Limb (tissue), 2 donors: ENCODE measurements around the gene AKNA.

Experiments used
- DNase-seq, 2 donors: peaks; one replicate each; pipeline ENCODE4 v3.0.0-alpha.2; 2016; ENCODE audit errors: extremely low spot score in 2 of 2

The AKNA gene, protein sequence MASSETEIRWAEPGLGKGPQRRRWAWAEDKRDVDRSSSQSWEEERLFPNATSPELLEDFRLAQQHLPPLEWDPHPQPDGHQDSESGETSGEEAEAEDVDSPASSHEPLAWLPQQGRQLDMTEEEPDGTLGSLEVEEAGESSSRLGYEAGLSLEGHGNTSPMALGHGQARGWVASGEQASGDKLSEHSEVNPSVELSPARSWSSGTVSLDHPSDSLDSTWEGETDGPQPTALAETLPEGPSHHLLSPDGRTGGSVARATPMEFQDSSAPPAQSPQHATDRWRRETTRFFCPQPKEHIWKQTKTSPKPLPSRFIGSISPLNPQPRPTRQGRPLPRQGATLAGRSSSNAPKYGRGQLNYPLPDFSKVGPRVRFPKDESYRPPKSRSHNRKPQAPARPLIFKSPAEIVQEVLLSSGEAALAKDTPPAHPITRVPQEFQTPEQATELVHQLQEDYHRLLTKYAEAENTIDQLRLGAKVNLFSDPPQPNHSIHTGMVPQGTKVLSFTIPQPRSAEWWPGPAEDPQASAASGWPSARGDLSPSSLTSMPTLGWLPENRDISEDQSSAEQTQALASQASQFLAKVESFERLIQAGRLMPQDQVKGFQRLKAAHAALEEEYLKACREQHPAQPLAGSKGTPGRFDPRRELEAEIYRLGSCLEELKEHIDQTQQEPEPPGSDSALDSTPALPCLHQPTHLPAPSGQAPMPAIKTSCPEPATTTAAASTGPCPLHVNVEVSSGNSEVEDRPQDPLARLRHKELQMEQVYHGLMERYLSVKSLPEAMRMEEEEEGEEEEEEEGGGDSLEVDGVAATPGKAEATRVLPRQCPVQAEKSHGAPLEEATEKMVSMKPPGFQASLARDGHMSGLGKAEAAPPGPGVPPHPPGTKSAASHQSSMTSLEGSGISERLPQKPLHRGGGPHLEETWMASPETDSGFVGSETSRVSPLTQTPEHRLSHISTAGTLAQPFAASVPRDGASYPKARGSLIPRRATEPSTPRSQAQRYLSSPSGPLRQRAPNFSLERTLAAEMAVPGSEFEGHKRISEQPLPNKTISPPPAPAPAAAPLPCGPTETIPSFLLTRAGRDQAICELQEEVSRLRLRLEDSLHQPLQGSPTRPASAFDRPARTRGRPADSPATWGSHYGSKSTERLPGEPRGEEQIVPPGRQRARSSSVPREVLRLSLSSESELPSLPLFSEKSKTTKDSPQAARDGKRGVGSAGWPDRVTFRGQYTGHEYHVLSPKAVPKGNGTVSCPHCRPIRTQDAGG (N-terminal part only)

GRCh38 chr9:114387680-114388356, at the start of gene AKNA:
TSS of gene AKNA (minus strand) at chr9:114387982. CDS start at chr9:114381333, 6,649 bp downstream.
- peak; percentile 86 to 87 for DNase-seq

- no peak for DNase-seq
Measured at GRCh38 chr9:114437401-114437893, 49.7 kb upstream of the AKNA start.

GRCh38 chr9:114434878-114435311, 47.1 kb upstream of the AKNA start:
- DNase-seq = peak; percentile 30 to 51

DNA sequence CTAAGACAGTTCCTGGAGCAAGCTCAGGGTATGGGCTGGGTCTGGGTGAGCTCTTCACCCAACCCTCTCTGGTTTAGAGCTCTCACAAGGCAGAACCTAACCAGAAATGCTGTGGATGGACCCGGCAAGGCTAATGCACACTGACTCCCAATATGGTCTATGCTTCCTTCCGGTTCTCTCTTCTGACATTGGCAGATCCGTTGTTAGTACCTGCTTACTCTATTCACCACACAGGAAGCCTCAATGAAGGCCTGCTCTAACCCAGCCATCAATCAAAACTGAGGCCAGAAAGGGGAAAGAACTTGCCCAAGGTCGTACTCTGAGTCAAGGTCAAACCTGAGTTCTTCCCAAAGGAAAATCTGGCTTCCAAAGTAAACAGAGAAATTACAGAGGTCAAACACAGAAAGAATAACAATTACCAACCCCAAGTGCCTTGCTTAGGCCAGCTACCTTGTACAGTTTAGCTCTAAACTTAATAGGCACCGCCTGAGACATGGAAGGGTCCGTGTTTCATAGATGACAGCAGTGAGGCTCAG, 46.0 kb upstream of the AKNA start:
- peak in 1 of 2 donors; percentile 9 for DNase-seq

DNA sequence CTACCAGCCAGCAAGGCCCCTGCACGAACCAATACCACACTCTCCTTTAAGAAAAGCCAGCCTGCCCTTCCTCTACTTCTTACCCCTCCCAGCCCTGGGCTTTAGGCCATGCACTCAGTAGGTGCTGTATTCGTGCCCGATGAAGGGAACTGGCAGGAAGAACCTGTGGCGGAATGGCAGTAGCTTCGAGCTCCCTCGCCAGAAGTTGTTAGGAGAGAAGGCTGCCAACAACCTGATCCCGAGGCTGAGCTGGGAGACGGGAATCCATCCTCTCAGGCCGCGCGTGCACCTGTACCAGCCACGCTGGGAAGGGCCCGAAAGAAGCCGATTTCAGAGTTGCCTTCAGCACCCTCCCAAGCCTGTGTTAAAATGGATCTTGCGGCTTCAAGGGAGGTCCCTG, 45.3 kb upstream of the AKNA start:
- peak in 1 of 2 donors; percentile 12 for DNase-seq

- no peak for DNase-seq
Measured at GRCh38 chr9:114432323-114433067, 44.7 kb upstream of the AKNA start.

DNA sequence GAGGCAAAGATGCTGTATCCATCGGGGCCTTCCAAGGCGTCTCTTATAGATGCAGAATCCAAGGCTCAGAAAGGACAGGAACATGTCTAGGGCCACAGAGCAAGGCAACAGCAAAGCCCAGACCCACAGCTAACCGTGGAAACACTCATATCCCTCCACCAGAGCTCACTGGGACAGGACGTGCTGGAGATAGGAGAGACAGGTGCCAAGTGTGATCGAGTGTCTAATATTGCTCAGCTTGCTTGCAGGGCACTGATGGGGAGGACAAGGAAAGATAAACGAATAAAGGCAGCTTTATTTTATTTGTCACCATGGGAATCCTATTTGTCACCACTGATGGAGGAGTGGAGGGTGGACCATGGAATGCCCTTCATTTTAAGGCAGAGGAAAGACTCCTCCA, 44.0 kb upstream of the AKNA start:
- DNase-seq = no peak

DNA sequence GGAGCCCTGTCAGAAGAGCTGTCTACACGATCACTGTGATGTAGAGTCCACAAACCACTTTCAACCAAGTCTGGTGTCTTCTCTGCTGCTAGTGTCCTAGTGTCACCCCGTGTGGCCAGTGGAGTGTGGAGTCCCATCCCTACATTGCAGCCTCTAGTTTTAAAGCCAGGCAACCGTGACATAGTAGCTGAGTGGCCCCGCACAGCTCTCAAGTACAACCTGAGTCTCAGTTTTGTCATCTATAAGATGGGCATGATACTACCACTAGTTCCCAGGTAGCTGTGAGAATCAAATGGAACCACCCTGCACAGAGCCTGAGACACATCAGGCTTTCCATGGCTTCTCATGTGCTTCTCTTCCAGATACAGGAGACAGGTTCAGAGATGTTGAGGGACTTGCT, 43.2 kb upstream of the AKNA start:
- DNase-seq = no peak

- DNase-seq = peak in 1 of 2 donors; percentile 11
Measured at GRCh38 chr9:114430457-114430856, 42.7 kb upstream of the AKNA start.

GRCh38 chr9:114429488-114429887, 41.7 kb upstream of the AKNA start:
- peak in 1 of 2 donors; percentile 20 for DNase-seq

DNA sequence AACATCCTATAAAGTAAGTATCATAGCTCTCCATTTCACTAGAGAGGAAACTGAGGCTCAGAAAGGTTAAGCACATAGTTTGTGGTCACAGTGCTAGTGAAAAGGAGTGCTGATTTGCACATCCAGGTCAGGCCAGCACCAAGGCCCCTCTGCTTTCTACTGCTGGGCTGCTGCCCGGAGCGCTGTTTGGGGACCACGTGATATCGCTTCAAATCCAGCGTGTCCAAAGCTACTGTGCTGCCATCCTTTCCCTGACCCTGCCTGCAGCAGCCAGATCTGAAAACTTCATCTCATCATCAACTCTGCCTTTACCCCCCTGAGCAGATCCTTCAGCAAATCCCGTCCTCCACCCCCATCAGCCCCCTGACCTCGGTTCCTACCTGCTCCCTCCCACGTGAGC, 40.7 kb upstream of the AKNA start:
- DNase-seq = no peak

DNA sequence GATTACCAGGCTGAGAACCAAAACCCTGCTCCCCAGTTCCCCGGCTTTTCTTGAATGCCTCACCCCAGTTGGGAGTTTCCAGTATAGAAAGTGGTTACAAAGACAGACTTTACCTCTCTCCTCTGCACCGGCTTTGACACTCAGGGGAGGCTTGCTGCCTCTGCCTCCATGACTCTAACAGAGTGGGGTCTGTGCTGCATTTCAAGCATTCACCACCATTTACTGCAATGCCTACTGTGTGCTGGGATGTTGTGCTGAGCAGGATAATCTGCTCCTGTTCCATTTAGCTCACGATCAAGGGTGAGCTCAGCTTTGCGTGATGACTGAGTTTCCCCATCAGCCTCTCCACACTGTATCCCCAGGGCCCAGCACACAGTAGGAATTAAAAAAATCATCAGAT, 39.9 kb upstream of the AKNA start:
- DNase-seq = no peak

DNA sequence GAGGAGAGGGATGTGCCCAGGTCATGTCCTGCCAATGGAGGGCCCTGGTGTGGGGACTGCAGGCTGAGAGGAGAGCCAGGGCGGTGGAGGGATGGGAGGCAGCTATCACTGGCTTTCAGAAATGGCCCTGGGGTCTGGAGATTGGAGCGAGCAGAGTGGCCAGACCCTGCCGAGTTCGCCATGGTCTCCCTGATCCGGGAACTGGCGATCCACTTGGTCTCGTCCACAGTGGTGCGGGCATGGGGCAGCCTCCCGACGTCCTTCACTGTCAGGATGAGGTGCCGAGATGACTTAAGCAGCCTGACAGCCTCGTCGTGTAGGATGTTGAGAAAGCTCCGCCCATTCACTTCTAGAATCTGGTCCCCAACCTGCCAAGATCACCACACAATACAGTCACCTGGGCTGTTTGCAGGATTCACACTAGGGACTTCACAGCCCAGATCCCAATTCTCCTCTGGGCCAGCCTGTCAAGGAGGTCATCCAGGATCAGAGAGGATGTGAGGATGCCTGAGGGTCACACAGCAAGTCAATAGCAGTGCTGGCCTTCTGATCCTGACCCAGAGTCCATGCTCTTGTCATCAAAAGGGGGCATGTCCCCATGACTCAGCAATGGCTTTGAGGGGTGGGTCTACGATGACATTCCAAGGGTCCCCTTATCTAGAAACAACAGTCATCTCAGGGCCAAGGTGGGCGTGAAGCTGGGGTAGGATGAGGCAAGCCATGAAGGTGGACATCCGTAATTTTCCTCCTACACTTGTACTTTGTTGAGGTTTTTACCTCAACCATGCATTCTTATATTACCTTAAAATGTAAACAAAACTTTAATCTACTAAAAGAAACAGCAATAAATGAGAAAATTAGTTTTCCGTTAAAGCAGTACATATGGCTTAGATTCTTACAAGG, 38.5 kb upstream of the AKNA start:
- DNase-seq = no peak

DNA sequence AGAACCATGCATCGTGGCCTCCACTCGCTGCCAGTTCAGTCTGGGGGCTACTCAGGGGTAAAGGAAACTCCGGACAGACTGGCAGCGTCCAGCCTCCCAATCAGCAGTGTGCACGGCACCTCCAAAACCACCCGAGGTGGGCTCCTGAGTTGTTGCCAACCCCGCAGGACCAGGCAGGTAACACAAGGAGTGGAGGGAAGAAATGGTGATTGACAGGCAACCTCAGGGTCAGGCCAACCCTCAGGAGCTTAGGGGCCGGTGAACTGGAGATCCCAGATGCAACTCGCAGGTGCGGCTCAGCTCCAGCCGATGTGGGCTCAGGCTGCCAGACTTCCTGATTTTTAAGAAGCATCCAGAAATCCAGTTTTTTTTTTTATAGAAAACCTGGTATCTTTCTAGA, 37.3 kb upstream of the AKNA start:
- no peak for DNase-seq

GRCh38 chr9:114424126-114424525, 36.3 kb upstream of the AKNA start:
- no peak for DNase-seq

DNA sequence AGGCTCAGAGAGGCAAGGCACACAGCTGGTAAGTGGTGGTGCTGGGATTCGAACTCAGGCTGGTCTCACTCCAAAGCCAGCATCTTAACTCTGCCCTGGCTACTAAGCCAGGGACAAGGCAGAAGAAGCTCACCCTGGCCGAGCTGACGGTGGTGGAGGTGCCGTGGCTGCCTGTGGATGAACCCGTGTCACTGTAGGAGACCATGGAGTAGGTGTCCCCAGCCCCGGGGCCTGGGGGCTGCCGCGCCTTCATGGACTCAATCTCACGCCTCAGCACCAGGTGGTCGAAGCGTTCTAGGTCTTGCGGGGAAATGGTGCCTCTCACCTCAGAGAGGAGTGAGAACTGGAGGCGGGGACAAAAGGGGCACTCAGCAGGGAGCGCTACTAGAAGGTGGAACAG, 35.4 kb upstream of the AKNA start:
- DNase-seq = no peak

DNA sequence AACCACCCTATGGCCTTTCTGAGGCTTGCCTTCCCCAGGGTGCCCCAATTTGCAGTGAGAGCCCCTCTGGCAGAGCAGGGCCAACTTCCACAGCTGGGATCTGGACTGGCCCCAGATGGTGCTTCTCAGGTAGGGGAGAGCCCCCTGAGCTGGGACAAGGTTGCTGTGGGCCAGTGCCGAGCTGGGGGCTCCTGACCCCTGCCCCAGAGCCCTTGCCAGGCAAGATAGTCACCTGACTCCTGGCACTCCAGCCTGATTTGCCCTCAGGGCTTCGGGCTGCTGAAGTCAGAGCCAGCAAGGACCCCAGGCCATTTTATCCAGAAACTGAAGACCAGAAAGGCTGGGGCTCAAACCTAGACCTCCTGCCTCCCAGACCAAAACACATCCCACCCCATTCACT, 33.4 kb upstream of the AKNA start:
- DNase-seq = no peak

DNA sequence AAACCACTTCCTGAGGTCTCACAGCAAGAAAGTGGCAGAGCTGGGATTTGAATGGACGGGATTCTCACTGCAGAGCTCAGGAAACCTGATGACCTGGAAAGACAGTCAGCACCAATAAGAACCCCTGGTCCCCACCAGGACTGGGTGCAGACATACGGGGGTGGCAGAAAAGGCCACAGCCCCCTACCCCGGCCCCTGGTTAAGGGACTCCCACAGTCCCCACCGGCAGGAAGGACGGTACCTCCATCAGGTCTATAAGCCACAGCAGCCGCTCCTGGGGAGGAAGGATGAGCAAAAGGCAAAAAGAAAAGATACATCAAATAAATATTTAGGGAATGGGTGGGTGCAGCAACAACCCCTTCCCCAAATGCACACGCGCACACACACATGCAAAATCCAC, 32.0 kb upstream of the AKNA start:
- DNase-seq = no peak

DNA sequence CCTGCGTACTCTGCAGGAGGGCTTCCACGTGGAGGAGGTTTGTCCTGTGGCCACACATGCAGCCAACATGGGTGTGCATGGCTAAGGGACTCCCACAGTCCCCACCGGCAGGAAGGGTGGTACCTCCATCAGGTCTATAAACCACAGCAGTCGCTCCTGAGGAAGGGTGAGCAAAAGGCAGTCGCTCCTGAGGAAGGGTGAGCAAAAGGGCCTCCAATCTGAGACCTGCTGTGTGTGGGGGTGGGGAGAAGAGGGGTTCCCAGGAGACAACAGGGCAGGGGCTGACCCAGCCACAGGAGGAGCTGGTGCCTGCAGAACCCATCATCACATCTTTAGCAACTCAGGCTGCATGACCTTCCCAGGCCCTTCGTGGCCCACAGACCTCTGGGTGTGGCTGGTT, 30.3 kb upstream of the AKNA start:
- no peak for DNase-seq
